HepG2 (cell line): Measurements from ENCODE around the gene NKD1. TPM values are rescaled to one million over a fixed set of nuclear protein-coding genes. Genes with fewer than 3 reads are reported as not detected.
A peak's percentile ranks its signal among the peaks of the same experiment; 100 is the strongest.

Experiments used
- AGO2 ChIP-seq: fragments of 200-400 bp; formaldehyde crosslinking; optimal IDR thresholded peaks from 2 replicates; pipeline ENCODE3; 2017; ENCODE audit warnings: mild to moderate bottlenecking, low read depth, low read length, moderate library complexity
- CAMTA2 ChIP-seq: sonication (generic); formaldehyde crosslinking; IDR thresholded peaks from 2 replicates; pipeline ENCODE4 v1.4.0; 2020; ENCODE audit warnings: mild to moderate bottlenecking, missing genetic modification reagents, borderline replicate concordance
- FOXA3 ChIP-seq: IDR thresholded peaks from 2 replicates; pipeline ENCODE4 v1.6.1; 2016; ENCODE audit warnings: missing genetic modification reagents, missing compliant biosample characterization
- GATA4 ChIP-seq: sonication (generic); IDR thresholded peaks from 2 replicates; pipeline ENCODE4 v1.6.1; 2016; ENCODE audit warnings: antibody characterized with exemption, low read depth, borderline replicate concordance
- GTF3A ChIP-seq: sonication (generic); formaldehyde crosslinking; conservative IDR thresholded peaks from 2 replicates; pipeline ENCODE4 v1.4.0; 2020; ENCODE audit warnings: mild to moderate bottlenecking, missing genetic modification reagents
- HOXA3 ChIP-seq: sonication (generic); formaldehyde crosslinking; IDR thresholded peaks from 2 replicates; pipeline ENCODE4 v1.5.0; 2020; ENCODE audit warnings: missing genetic modification reagents
- HOXD1 ChIP-seq: sonication (generic); formaldehyde crosslinking; IDR thresholded peaks from 2 replicates; pipeline ENCODE4 v1.5.0; 2020; ENCODE audit warnings: missing genetic modification reagents
- NRL ChIP-seq: sonication (generic); formaldehyde crosslinking; IDR thresholded peaks from 2 replicates; pipeline ENCODE4 v1.5.0; 2020; ENCODE audit warnings: missing genetic modification reagents, mild to moderate bottlenecking, moderate library complexity, borderline replicate concordance
- POLR2AphosphoS5 ChIP-seq: IDR thresholded peaks from 2 replicates; pipeline ENCODE4 v1.6.1; 2012; ENCODE audit warnings: low read depth, low read length
- POLR2G ChIP-seq: fragments of 200-400 bp; formaldehyde crosslinking; IDR thresholded peaks from 2 replicates; pipeline ENCODE4 v1.6.1; 2018; ENCODE audit warnings: mild to moderate bottlenecking, low read depth, low read length, moderate library complexity
- YY1 ChIP-seq: IDR thresholded peaks from 2 replicates; pipeline ENCODE4 v1.6.1; 2011; ENCODE audit warnings: low read length, low read depth, moderate library complexity, mild to moderate bottlenecking; ENCODE audit not compliant: insufficient read depth, insufficient replicate concordance
- ZNF552 ChIP-seq: sonication (generic); formaldehyde crosslinking; IDR thresholded peaks from 2 replicates; pipeline ENCODE4 v1.9.0; 2022; ENCODE audit warnings: missing genetic modification reagents, mild to moderate bottlenecking, borderline replicate concordance
- ZNF615 ChIP-seq: sonication (generic); formaldehyde crosslinking; IDR thresholded peaks from 2 replicates; pipeline ENCODE4 v1.5.0; 2020; ENCODE audit warnings: mild to moderate bottlenecking, missing genetic modification reagents, borderline replicate concordance
- ZNF749 ChIP-seq: sonication (generic); formaldehyde crosslinking; IDR thresholded peaks from 2 replicates; pipeline ENCODE4 v1.8.0; 2022; ENCODE audit warnings: mild to moderate bottlenecking, missing genetic modification reagents, moderate library complexity, borderline replicate concordance
- polyA plus RNA-seq, 8 experiments: library from polyadenylated mRNA; depleted of rRNA in 3 of 8; stranded (reverse) in 7 of 8; unstranded in 1 of 8; fragments of >200 nt; fragmentation: Illumina TruSeq in 4 of 8; extraction: Trizol in 4 of 8; gene quantifications; 2 replicates each; pipeline versions ENCODE4 v1.2.1 to v1.2.3, GENCODE V29; 2011 to 2016; ENCODE audit warnings: low read depth in 4 of 8, missing spikeins in 1 of 8, mixed read lengths in 1 of 8; ENCODE audit not compliant: insufficient read depth in 1 of 8
- total RNA-seq, 5 experiments: library from RNA; depleted of rRNA; stranded (reverse); fragments of >200 nt; fragmentation: Illumina TruSeq; extraction: Trizol; gene quantifications; 2 replicates each; pipeline ENCODE4 v1.2.3, GENCODE V29; 2016; ENCODE audit warnings: low read depth in 1 of 5
- TF ChIP-seq, protein P1 (sequence below): IDR thresholded peaks from 2 replicates; pipeline ENCODE4 v1.6.1; 2012; ENCODE audit warnings: inconsistent platforms
- TF ChIP-seq, protein P2 (sequence below): sonication (generic); formaldehyde crosslinking; IDR thresholded peaks from 2 replicates; pipeline ENCODE4 v1.4.0; 2020; ENCODE audit warnings: mild to moderate bottlenecking, missing genetic modification reagents
- TF ChIP-seq, protein P3 (sequence below): sonication (generic); formaldehyde crosslinking; IDR thresholded peaks from 2 replicates; pipeline ENCODE4 v1.5.0; 2020; ENCODE audit warnings: mild to moderate bottlenecking, missing genetic modification reagents

NKD1 gene
- total and polyA plus RNA-seq, 2 of the 13 experiments (the other 11 are each of a cell fraction or from before 2014, with no cell fraction given), result 70.4 to 121 TPM

DNA sequence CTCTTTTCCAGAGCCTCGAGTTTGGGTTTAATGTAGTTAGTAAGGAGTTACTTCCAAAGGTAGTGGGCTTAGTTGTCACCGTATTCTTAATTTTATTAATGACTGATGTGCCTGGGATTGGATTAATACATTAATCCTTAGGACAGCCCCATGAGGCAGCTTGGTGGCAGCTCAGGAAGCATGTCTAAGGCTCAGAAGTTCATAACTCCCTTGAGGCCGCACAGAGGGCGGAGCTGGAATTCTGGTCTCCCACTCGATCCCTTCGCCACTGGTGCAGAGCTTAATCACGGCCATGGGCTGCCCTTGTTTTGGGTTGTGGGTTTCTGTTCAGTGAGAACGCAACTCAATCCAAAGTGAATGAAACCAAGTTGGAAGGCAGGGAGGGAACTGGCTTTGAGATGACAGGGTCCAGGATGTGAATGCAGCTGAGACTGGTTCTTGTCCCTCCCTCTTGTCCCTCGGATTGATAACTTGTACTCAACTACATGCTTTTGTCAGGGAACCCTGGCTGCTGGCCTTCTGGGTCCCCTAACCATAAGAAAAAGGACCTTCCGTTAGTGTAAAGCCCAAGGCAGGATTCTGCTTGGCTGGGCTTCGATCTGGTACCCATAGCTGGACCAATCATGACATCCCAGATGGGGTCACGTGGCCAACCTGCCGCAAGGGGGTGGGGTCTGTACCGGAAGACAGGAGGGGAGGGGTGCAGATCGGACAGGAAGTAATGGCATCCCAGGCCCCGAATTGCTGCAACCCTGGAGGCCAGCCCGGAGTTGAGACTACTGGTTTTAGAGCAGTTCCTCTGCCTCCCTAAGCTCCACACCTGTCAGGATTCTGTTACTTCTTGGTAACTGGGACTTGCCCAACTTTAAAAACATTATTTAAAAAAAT lies 87.6 kb downstream of the NKD1 start (continued):
- TF ChIP-seq NRL (0 out of 2 replicates have a peak, but pooled peaks have one; percentile 50), GATA4 (peak; percentile 31; the same call in 1 of the 2 replicates), ZNF749 (0 out of 2 replicates have a peak, but pooled peaks have one; percentile 70), POLR2G (peak; percentile 70), HOXD1 (CRISPR knock-in tag) (no peak), HOXA3 (CRISPR knock-in tag) (no peak), POLR2AphosphoS5 (peak; percentile 50; the same call in 1 of the 2 replicates), FOXA3 (CRISPR knock-in tag) (no peak), AGO2 (peak; percentile 91), ZNF552 (CRISPR knock-in tag) (no peak), ZNF615 (CRISPR knock-in tag) (no peak), GTF3A (CRISPR knock-in tag) (no peak), CAMTA2 (CRISPR knock-in tag) (no peak), YY1 (no peak)
- TF ChIP-seq, protein P1, sequence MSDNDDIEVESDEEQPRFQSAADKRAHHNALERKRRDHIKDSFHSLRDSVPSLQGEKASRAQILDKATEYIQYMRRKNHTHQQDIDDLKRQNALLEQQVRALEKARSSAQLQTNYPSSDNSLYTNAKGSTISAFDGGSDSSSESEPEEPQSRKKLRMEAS, result no peak; the same call in 1 of the 2 replicates
- TF ChIP-seq, protein P2, sequence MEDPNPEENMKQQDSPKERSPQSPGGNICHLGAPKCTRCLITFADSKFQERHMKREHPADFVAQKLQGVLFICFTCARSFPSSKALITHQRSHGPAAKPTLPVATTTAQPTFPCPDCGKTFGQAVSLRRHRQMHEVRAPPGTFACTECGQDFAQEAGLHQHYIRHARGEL, result no peak
- TF ChIP-seq, protein P3, sequence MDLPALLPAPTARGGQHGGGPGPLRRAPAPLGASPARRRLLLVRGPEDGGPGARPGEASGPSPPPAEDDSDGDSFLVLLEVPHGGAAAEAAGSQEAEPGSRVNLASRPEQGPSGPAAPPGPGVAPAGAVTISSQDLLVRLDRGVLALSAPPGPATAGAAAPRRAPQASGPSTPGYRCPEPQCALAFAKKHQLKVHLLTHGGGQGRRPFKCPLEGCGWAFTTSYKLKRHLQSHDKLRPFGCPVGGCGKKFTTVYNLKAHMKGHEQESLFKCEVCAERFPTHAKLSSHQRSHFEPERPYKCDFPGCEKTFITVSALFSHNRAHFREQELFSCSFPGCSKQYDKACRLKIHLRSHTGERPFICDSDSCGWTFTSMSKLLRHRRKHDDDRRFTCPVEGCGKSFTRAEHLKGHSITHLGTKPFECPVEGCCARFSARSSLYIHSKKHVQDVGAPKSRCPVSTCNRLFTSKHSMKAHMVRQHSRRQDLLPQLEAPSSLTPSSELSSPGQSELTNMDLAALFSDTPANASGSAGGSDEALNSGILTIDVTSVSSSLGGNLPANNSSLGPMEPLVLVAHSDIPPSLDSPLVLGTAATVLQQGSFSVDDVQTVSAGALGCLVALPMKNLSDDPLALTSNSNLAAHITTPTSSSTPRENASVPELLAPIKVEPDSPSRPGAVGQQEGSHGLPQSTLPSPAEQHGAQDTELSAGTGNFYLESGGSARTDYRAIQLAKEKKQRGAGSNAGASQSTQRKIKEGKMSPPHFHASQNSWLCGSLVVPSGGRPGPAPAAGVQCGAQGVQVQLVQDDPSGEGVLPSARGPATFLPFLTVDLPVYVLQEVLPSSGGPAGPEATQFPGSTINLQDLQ, result 0 out of 2 replicates have a peak, but pooled peaks have one; percentile 17
